ENCODE measurements around the gene CCND2. TPM values are rescaled to one million over a fixed set of nuclear protein-coding genes. Genes with fewer than 3 reads are reported as not detected.

Gene CCND2
- total and polyA plus RNA-seq, 2 of the 8 experiments (the other 6 are each of a cell fraction or from before 2014, with no cell fraction given): 41.7 to 223 TPM

- TF ChIP-seq CHD2 (IDR thresholded peaks at IDR 0.05; ENCODE audit: low read length): no peak
- TF ChIP-seq TAF7 (optimal IDR thresholded peaks at IDR 0.05; ENCODE audit: borderline replicate concordance, low read depth, low read length): no peak
- no peak for TF ChIP-seq JUND (IDR thresholded peaks at IDR 0.05; ENCODE audit: low read length)
- TF ChIP-seq PHF8 (conservative IDR thresholded peaks at IDR 0.05; ENCODE audit: low read depth, low read length): no peak
Observed at GRCh38 chr12:4230526-4230925, 43.0 kb upstream of the CCND2 start (continued).
